Cardiac muscle cell (in vitro differentiated cells and primary cell): ENCODE results near the gene TLE7. TPM values are rescaled to one million over a fixed set of nuclear protein-coding genes. Genes with fewer than 3 reads are reported as not detected.

Source experiments
- DNase-seq, 2 donors: peaks; one replicate each; pipeline versions ENCODE4 v3.0.0 to v3.0.0-alpha.2; 2010 to 2017; ENCODE audit warnings: low read depth in 1 of 2, low spot score in 1 of 2
- H3K27ac ChIP-seq: fragments of 200-600 bp; sonication (generic); 2 replicates; pipeline ENCODE4 v1.5.1; 2016
- H3K27me3 ChIP-seq: fragments of 200-600 bp; sonication (generic); 2 replicates; pipeline ENCODE4 v1.6.0; 2016; ENCODE audit warnings: control low read depth
- H3K36me3 ChIP-seq: fragments of 200-600 bp; sonication (generic); 2 replicates; pipeline ENCODE4 v1.5.1; 2016; ENCODE audit warnings: control low read depth
- H3K4me1 ChIP-seq: fragments of 200-600 bp; sonication (generic); 2 replicates; pipeline ENCODE4 v1.8.1; 2017; ENCODE audit warnings: low read depth, mild to moderate bottlenecking, mixed run types
- H3K4me3 ChIP-seq: fragments of 200-600 bp; sonication (generic); 2 replicates; pipeline ENCODE4 v1.5.1; 2016; ENCODE audit warnings: mild to moderate bottlenecking
- H3K9me3 ChIP-seq: fragments of 200-600 bp; sonication (generic); 2 replicates; pipeline ENCODE4 v1.5.1; 2017; ENCODE audit warnings: low read depth, mild to moderate bottlenecking, control low read depth
- polyA plus RNA-seq: library from polyadenylated mRNA; unstranded; fragments of >200 nt; fragmentation: Nextera tagmentation; extraction: Ambion mirVana; gene quantifications from 2 replicates; pipeline ENCODE4 v1.2.1, GENCODE V29; 2016
- total RNA-seq: library from RNA; depleted of rRNA; stranded (reverse); fragments of >200 nt; gene quantifications from 2 replicates; pipeline ENCODE4 v1.2.3, GENCODE V29; 2016
- TF ChIP-seq, protein P1 (sequence below): IDR thresholded peaks from 2 replicates; pipeline ENCODE4 v1.5.1; 2012; ENCODE audit warnings: low read depth, mild to moderate bottlenecking, low read length

Gene TLE7
- total and polyA plus RNA-seq, 2 experiments from 2014 or later = not detected

GRCh38 chr16:71409011-71409775, 32.7 kb downstream of the TLE7 start:
- Histone ChIP-seq H3K36me3 (no peaks in the 10 kb centered on the region), H3K4me1 (peaks cover 7% of the 10 kb centered on the region), H3K27ac (no peak overlapping the region), H3K4me3 (no peak overlapping the region), H3K27me3 (no peaks in the 10 kb centered on the region), H3K9me3 (no peaks in the 10 kb centered on the region)
- TF ChIP-seq, protein P1, sequence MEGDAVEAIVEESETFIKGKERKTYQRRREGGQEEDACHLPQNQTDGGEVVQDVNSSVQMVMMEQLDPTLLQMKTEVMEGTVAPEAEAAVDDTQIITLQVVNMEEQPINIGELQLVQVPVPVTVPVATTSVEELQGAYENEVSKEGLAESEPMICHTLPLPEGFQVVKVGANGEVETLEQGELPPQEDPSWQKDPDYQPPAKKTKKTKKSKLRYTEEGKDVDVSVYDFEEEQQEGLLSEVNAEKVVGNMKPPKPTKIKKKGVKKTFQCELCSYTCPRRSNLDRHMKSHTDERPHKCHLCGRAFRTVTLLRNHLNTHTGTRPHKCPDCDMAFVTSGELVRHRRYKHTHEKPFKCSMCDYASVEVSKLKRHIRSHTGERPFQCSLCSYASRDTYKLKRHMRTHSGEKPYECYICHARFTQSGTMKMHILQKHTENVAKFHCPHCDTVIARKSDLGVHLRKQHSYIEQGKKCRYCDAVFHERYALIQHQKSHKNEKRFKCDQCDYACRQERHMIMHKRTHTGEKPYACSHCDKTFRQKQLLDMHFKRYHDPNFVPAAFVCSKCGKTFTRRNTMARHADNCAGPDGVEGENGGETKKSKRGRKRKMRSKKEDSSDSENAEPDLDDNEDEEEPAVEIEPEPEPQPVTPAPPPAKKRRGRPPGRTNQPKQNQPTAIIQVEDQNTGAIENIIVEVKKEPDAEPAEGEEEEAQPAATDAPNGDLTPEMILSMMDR = no peak
- peak in 1 of 2 donors; percentile 84 for DNase-seq

- peaks cover 7% of the 10 kb centered on the region for H3K4me1 ChIP-seq
- no peak overlapping the region for H3K4me3 ChIP-seq
- H3K9me3 ChIP-seq = no peaks in the 10 kb centered on the region
- H3K27me3 ChIP-seq = no peaks in the 10 kb centered on the region
- H3K27ac ChIP-seq = no peak overlapping the region
- peak in 1 of 2 donors; percentile 35 for DNase-seq
- TF ChIP-seq, protein P1 = no peak
- no peaks in the 10 kb centered on the region for H3K36me3 ChIP-seq
Measured at GRCh38 chr16:71408536-71408935, 33.3 kb downstream of the TLE7 start.

GRCh38 chr16:71407731-71408130, 34.1 kb downstream of the TLE7 start:
- H3K27ac ChIP-seq = no peak overlapping the region
- no peak for DNase-seq
- no peaks in the 10 kb centered on the region for H3K9me3 ChIP-seq
- TF ChIP-seq, protein P1 = no peak
- no peak overlapping the region for H3K4me3 ChIP-seq
- peaks cover 7% of the 10 kb centered on the region for H3K4me1 ChIP-seq
- H3K27me3 ChIP-seq = no peaks in the 10 kb centered on the region
- no peaks in the 10 kb centered on the region for H3K36me3 ChIP-seq

GRCh38 chr16:71406724-71407123, 35.1 kb downstream of the TLE7 start:
- H3K4me3 ChIP-seq = no peak overlapping the region
- H3K9me3 ChIP-seq = no peaks in the 10 kb centered on the region
- H3K27me3 ChIP-seq = no peaks in the 10 kb centered on the region
- peaks cover 7% of the 10 kb centered on the region for H3K4me1 ChIP-seq
- no peaks in the 10 kb centered on the region for H3K36me3 ChIP-seq
- H3K27ac ChIP-seq = no peak overlapping the region
- TF ChIP-seq, protein P1 = no peak
- DNase-seq = no peak

- H3K9me3 ChIP-seq = no peaks in the 10 kb centered on the region
- H3K4me3 ChIP-seq = no peak overlapping the region
- no peak for DNase-seq
- H3K27ac ChIP-seq = no peak overlapping the region
- TF ChIP-seq, protein P1 = no peak
- H3K36me3 ChIP-seq = no peaks in the 10 kb centered on the region
- H3K4me1 ChIP-seq = peaks cover 7% of the 10 kb centered on the region
- H3K27me3 ChIP-seq = no peaks in the 10 kb centered on the region
Measured at GRCh38 chr16:71406316-71406715, 35.5 kb downstream of the TLE7 start.
